NB4 (cell line): ENCODE measurements around the gene LIN37.

Experiments used
- MYC ChIP-seq: IDR thresholded peaks from 2 replicates; pipeline ENCODE4 v1.6.1; 2011; ENCODE audit warnings: low read depth, low read length
- POLR2A ChIP-seq: IDR thresholded peaks from 2 replicates; pipeline ENCODE4 v1.6.1; 2011; ENCODE audit warnings: mild to moderate bottlenecking; ENCODE audit not compliant: insufficient read length; ENCODE audit errors: extremely low read depth
- TF ChIP-seq, protein P1 (sequence below): IDR thresholded peaks from one replicate; pipeline ENCODE4 v1.5.1; 2012; ENCODE audit warnings: low read depth, low read length
- TF ChIP-seq, protein P2 (sequence below): IDR thresholded peaks from 2 replicates; pipeline ENCODE4 v1.6.1; 2011; ENCODE audit warnings: low read depth, low read length

DNA sequence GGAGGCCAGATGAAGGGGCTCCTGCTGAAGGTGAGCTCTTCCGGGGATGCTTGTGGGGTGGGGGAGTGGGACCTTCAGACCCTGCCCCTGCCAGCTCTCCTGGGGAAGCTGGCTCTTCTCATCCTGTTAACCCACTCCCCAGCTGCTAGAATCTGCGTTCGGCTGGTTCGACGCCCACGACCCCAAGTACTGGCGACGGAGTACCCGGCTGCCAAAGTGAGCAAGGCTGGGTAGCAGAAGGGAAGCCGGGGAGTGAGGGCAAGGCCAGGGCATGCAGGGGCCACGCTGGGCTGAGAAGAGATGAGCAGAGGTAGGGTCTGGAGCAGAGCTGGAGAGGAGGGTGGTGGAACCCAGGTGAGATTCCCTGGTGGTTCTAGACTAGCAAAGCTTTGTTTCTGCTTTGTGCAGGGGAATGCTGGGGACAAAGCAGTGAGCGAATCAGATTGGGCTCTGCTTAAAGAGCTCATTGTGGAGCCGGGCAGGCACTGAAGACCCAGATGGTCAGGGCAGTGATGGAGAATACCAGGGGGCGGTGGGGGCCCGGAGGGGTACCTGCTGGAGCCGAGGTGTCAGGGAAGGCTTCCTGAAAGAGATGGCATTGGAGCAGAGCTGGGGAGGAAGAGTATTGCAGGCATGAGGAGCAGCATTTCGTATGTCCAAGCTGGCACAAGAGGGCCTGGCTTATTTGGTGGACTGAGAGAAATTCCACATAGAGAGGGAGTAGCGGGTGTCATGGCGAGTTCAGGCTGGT, 20.2 kb upstream of the LIN37 start:
- TF ChIP-seq, protein P1, sequence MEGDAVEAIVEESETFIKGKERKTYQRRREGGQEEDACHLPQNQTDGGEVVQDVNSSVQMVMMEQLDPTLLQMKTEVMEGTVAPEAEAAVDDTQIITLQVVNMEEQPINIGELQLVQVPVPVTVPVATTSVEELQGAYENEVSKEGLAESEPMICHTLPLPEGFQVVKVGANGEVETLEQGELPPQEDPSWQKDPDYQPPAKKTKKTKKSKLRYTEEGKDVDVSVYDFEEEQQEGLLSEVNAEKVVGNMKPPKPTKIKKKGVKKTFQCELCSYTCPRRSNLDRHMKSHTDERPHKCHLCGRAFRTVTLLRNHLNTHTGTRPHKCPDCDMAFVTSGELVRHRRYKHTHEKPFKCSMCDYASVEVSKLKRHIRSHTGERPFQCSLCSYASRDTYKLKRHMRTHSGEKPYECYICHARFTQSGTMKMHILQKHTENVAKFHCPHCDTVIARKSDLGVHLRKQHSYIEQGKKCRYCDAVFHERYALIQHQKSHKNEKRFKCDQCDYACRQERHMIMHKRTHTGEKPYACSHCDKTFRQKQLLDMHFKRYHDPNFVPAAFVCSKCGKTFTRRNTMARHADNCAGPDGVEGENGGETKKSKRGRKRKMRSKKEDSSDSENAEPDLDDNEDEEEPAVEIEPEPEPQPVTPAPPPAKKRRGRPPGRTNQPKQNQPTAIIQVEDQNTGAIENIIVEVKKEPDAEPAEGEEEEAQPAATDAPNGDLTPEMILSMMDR = no peak
- TF ChIP-seq MYC = no peak
- TF ChIP-seq POLR2A = no peak
- TF ChIP-seq, protein P2, sequence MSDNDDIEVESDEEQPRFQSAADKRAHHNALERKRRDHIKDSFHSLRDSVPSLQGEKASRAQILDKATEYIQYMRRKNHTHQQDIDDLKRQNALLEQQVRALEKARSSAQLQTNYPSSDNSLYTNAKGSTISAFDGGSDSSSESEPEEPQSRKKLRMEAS = no peak
